Smooth muscle cell (in vitro differentiated cells): Measurements from ENCODE around the gene NDUFS1. TPM values are rescaled to one million over a fixed set of nuclear protein-coding genes. Genes with fewer than 3 reads are reported as not detected.

ENCODE experiments used
- DNase-seq: peaks from one replicate; lab custom pipeline; 2025; ENCODE audit not compliant: unreplicated experiment; lab: John Stamatoyannopoulos, UW
- H2AFZ ChIP-seq: fragments of 200-600 bp; sonication (generic); 2 replicates; pipeline ENCODE4 v1.6.0; 2016; ENCODE audit warnings: antibody characterized with exemption, low read depth, mild to moderate bottlenecking
- H3F3A ChIP-seq: fragments of 200-600 bp; sonication (generic); 2 replicates; pipeline ENCODE4 v1.6.0; 2017; ENCODE audit warnings: antibody characterized with exemption, low read depth
- H3K27ac ChIP-seq: fragments of 200-600 bp; sonication (generic); 2 replicates; pipeline ENCODE4 v1.5.1; 2016; ENCODE audit warnings: low read depth, mild to moderate bottlenecking
- H3K27me3 ChIP-seq: fragments of 200-600 bp; sonication (generic); 2 replicates; pipeline ENCODE4 v1.6.1; 2016; ENCODE audit warnings: low read depth, mild to moderate bottlenecking
- H3K36me3 ChIP-seq: fragments of 200-600 bp; sonication (generic); 2 replicates; pipeline ENCODE4 v1.5.1; 2016; ENCODE audit warnings: low read depth
- H3K4me1 ChIP-seq: fragments of 200-600 bp; sonication (generic); 2 replicates; pipeline ENCODE4 v1.5.1; 2016; ENCODE audit warnings: low read depth
- H3K4me2 ChIP-seq: fragments of 200-600 bp; sonication (generic); 2 replicates; pipeline ENCODE4 v1.6.0; 2016; ENCODE audit warnings: mild to moderate bottlenecking
- H3K4me3 ChIP-seq: fragments of 200-600 bp; sonication (generic); 2 replicates; pipeline ENCODE4 v1.5.1; 2016; ENCODE audit warnings: mild to moderate bottlenecking
- H3K79me2 ChIP-seq: fragments of 200-600 bp; sonication (generic); 2 replicates; pipeline ENCODE4 v1.6.0; 2016; ENCODE audit warnings: low read depth, mild to moderate bottlenecking
- H3K9ac ChIP-seq: fragments of 200-600 bp; sonication (generic); 2 replicates; pipeline ENCODE4 v1.6.0; 2016; ENCODE audit warnings: low read depth
- H3K9me3 ChIP-seq: fragments of 200-600 bp; sonication (generic); replicated peaks from 2 replicates; pipeline ENCODE4 v1.5.1; 2016; ENCODE audit warnings: low read depth
- H4K20me1 ChIP-seq: fragments of 200-600 bp; sonication (generic); 2 replicates; pipeline ENCODE4 v1.6.0; 2016; ENCODE audit warnings: low read depth
- CTCF ChIP-seq: fragments of 200-600 bp; sonication (generic); IDR thresholded peaks from 2 replicates; pipeline ENCODE4 v1.5.1; 2017; ENCODE audit warnings: borderline replicate concordance, mild to moderate bottlenecking, antibody characterized with exemption; ENCODE audit not compliant: insufficient read depth, poor library complexity, severe bottlenecking
- WGBS: methylation state at CpG from one replicate; pipeline ENCODE4 v1.1.7; 2016; ENCODE audit warnings: low lambda C conversion rate; 5-methylcytosine and 5-hydroxymethylcytosine counted together
- polyA plus RNA-seq: library from polyadenylated mRNA; unstranded; fragments of >200 nt; fragmentation: Nextera tagmentation; extraction: Ambion mirVana; gene quantifications from 2 replicates; pipeline ENCODE4 v1.2.1, GENCODE V29; 2016
- total RNA-seq: library from RNA; depleted of rRNA; stranded (reverse); fragments of >200 nt; gene quantifications from 2 replicates; pipeline ENCODE4 v1.2.3, GENCODE V29; 2014

The NDUFS1 gene
- total and polyA plus RNA-seq, 2 experiments from 2014 or later, result 62.0 to 101 TPM

GRCh38 chr2:206150168-206150567 is 9.1 kb downstream of the NDUFS1 start:
- Histone ChIP-seq H3K4me1 (no peaks in the 10 kb centered on the region), H3K27me3 (no peaks in the 10 kb centered on the region), H3K4me2 (no peak overlapping the region), H3K4me3 (no peak overlapping the region), H3K27ac (no peak overlapping the region), H3K9ac (no peak overlapping the region), H3K36me3 (peaks cover 29% of the 10 kb centered on the region), H3K9me3 (no peaks in the 10 kb centered on the region), H4K20me1 (peaks cover 87% of the 10 kb centered on the region), H2AFZ (no peak overlapping the region), H3F3A (no peaks in the 10 kb centered on the region), H3K79me2 (peaks cover 60% of the 10 kb centered on the region)
- 100% methylated on average over 1 of the region's 1 CpG for WGBS
- no peak for TF ChIP-seq CTCF
- DNase-seq, result no peak

- Histone ChIP-seq H3K4me1 (no peaks in the 10 kb centered on the region), H3K9ac (no peak overlapping the region), H3K4me2 (no peak overlapping the region), H3K79me2 (peaks cover 51% of the 10 kb centered on the region), H3K27me3 (no peaks in the 10 kb centered on the region), H3K27ac (no peak overlapping the region), H3K36me3 (peaks cover 36% of the 10 kb centered on the region), H4K20me1 (peaks cover 78% of the 10 kb centered on the region), H3F3A (no peaks in the 10 kb centered on the region), H2AFZ (no peak overlapping the region), H3K9me3 (no peaks in the 10 kb centered on the region), H3K4me3 (no peak overlapping the region)
- WGBS, result 100% methylated on average over 1 of the region's 1 CpG
- DNase-seq, result no peak
- no peak for TF ChIP-seq CTCF
Measured at GRCh38 chr2:206149330-206149729, 9.9 kb downstream of the NDUFS1 start.

- no peak overlapping the region for H3K27ac ChIP-seq
- no peak overlapping the region for H3K4me2 ChIP-seq
- 86% methylated on average over 5 of the region's 5 CpGs for WGBS
- H3K4me1 ChIP-seq, result no peaks in the 10 kb centered on the region
- H4K20me1 ChIP-seq, result peaks cover 42% of the 10 kb centered on the region
- no peak for DNase-seq
- no peak overlapping the region for H2AFZ ChIP-seq
- no peaks in the 10 kb centered on the region for H3K27me3 ChIP-seq
- H3K79me2 ChIP-seq, result peaks cover 18% of the 10 kb centered on the region
- no peak overlapping the region for H3K4me3 ChIP-seq
- H3K9me3 ChIP-seq, result no peaks in the 10 kb centered on the region
- H3K36me3 ChIP-seq, result peaks cover 58% of the 10 kb centered on the region
- H3K9ac ChIP-seq, result no peak overlapping the region
- TF ChIP-seq CTCF, result no peak
- H3F3A ChIP-seq, result no peaks in the 10 kb centered on the region
Measured at GRCh38 chr2:206145665-206146064, 13.6 kb downstream of the NDUFS1 start.

GRCh38 chr2:206144383-206144782 is 14.9 kb downstream of the NDUFS1 start:
- no peaks in the 10 kb centered on the region for H3K9me3 ChIP-seq
- H3F3A ChIP-seq, result no peaks in the 10 kb centered on the region
- peaks cover 10% of the 10 kb centered on the region for H3K79me2 ChIP-seq
- H3K4me3 ChIP-seq, result no peak overlapping the region
- no peaks in the 10 kb centered on the region for H3K4me1 ChIP-seq
- WGBS, result 92% methylated on average over 2 of the region's 2 CpGs
- peaks cover 58% of the 10 kb centered on the region for H3K36me3 ChIP-seq
- H3K9ac ChIP-seq, result no peak overlapping the region
- no peak overlapping the region for H3K4me2 ChIP-seq
- H3K27ac ChIP-seq, result no peak overlapping the region
- H4K20me1 ChIP-seq, result peaks cover 31% of the 10 kb centered on the region
- TF ChIP-seq CTCF, result no peak
- H3K27me3 ChIP-seq, result no peaks in the 10 kb centered on the region
- no peak for DNase-seq
- H2AFZ ChIP-seq, result no peak overlapping the region
